ENCODE data around the gene TEAD3. TPM values are rescaled to one million over a fixed set of nuclear protein-coding genes. Genes with fewer than 3 reads are reported as not detected.

Gene TEAD3
- total RNA-seq, 6 experiments from 2014 or later = 5.2 to 8.5 (median 6.9) TPM

DNA sequence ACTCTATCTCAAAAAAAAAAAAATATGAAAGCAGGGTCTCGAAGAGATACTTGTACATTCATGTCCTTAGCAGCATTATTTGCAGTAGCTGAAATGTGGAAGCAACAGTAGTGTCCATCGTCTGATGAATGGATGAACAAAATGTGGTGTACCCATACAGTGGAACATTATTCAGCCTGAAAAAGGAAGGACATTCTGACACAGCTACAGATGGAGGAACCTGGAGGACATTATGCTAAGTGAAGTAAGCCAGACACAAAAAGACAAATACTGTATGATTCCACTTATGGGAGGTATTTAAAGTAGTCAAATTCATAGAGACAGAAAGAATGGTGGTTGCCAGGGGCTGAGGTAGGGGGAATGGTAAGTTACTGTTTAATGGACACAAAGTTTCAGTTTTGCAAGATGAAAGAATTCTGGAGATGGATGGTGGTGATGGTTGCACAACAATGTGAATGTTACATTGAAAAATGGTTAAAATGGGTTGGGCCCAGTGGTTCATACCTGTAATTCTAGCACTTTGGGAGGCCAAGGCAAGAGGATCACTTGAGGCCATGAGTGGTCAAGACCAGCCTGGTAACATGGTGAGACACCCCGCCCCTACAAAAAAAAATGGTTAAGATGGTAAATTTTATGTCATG is 27.6 kb upstream of the TEAD3 start:
- Histone ChIP-seq H3K27ac (no peak overlapping the region), H3K27me3 (no peaks in the 10 kb centered on the region), H3K4me1 (no peaks in the 10 kb centered on the region), H3K36me3 (no peaks in the 10 kb centered on the region), H3K9me3 (no peaks in the 10 kb centered on the region), H3K4me3 (no peak overlapping the region)
- no peak for ATAC-seq
- WGBS (ENCODE audit: insufficient coverage, low coverage, low lambda C conversion rate, missing lambda C conversion rate) = 67% methylated on average over 2 of the region's 3 CpGs
- intact Hi-C loops (cut with DNase I) = loop anchor here in 1 of 2 donors (5.0 kb wide), 1 partner anchor 213 kb away; the partner anchor contains the start of gene ARMC12
- no peak for TF ChIP-seq POLR2A (IDR thresholded peaks at IDR 0.05)
- no peak for DNase-seq

DNA sequence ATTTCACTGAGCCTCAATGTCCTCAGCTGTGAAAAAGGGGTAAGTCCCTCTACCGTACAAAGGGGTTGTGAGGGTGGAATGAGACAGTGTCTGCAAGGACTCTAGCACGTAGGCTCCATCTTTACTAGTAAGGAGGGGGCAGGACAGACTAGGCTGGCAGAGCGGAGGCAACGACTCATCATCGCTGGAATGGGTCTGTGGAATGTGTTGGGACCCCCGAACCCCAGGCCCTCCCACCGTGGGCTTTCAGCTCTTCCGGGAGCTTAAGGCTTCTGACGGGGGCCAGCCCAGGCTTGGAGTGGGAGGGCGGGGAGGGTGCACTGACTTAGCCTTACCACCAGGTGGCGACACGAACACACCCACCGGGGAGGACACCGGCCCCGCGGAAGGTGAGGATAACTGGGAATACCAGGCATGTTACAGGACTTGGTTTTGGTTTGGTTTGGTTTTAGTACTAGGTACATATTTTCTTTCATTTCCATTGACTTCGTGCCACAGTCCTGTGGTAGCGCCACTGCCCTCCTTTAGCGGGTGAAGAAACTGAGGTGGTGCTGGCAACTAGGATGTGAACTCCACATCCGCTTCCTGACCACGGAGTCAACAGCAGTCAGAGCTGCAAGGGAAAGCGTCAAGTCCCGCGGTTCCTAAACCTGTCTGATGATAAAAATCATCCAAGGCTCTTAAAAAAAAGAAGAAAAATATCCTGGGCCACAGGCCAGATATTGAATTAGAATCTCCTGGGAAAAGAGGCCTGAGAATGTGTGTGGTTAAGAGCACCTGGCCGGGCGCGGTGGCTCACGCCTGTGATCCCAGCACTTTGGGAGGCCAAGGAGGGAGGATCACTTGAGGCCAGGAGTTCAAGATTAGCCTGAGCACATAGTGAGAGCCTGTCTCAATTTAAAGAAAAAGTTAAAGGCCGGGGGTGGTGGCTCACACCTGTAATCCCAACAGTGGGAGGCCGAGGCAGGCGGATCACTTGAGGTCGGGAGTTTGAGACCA is 26.1 kb upstream of the TEAD3 start:
- peak overlapping the region in 1 of 3 donors; percentile 28 for H3K4me3 ChIP-seq
- intact Hi-C loops (cut with DNase I) = loop anchor here in 1 of 2 donors (5.0 kb wide), 1 partner anchor 214 kb away; the partner anchor contains the start of gene ARMC12

GRCh38 chr6:35522151-35522550 is 25.3 kb upstream of the TEAD3 start:
- H3K27me3 ChIP-seq = no peaks in the 10 kb centered on the region
- 63% methylated on average over 4 of the region's 12 CpGs for WGBS (ENCODE audit: insufficient coverage, low coverage, low lambda C conversion rate, missing lambda C conversion rate)
- intact Hi-C loops (cut with DNase I) = loop anchor here in 1 of 2 donors (5.0 kb wide), 1 partner anchor 215 kb away; the partner anchor contains the start of gene ARMC12
- H3K4me3 ChIP-seq = no peak overlapping the region
- ATAC-seq (no peak), DNase-seq (no peak)
- H3K27ac ChIP-seq = no peak overlapping the region
- H3K9me3 ChIP-seq = no peaks in the 10 kb centered on the region
- TF ChIP-seq POLR2A (IDR thresholded peaks at IDR 0.05) = no peak
- TF ChIP-seq, protein P1, sequence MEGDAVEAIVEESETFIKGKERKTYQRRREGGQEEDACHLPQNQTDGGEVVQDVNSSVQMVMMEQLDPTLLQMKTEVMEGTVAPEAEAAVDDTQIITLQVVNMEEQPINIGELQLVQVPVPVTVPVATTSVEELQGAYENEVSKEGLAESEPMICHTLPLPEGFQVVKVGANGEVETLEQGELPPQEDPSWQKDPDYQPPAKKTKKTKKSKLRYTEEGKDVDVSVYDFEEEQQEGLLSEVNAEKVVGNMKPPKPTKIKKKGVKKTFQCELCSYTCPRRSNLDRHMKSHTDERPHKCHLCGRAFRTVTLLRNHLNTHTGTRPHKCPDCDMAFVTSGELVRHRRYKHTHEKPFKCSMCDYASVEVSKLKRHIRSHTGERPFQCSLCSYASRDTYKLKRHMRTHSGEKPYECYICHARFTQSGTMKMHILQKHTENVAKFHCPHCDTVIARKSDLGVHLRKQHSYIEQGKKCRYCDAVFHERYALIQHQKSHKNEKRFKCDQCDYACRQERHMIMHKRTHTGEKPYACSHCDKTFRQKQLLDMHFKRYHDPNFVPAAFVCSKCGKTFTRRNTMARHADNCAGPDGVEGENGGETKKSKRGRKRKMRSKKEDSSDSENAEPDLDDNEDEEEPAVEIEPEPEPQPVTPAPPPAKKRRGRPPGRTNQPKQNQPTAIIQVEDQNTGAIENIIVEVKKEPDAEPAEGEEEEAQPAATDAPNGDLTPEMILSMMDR (IDR thresholded peaks at IDR 0.05) = no peak
- H3K36me3 ChIP-seq = no peaks in the 10 kb centered on the region
- H3K4me1 ChIP-seq = no peaks in the 10 kb centered on the region

More for the DNA sequence above, 26.1 kb upstream of the TEAD3 start:
- H3K36me3 ChIP-seq = no peaks in the 10 kb centered on the region
- no peaks in the 10 kb centered on the region for H3K9me3 ChIP-seq
- no peaks in the 10 kb centered on the region for H3K4me1 ChIP-seq
- TF ChIP-seq, protein P1 (IDR thresholded peaks at IDR 0.05) = peak; percentile 93 to 99 (median 98)
- no peak for TF ChIP-seq POLR2A (IDR thresholded peaks at IDR 0.05)
- WGBS (ENCODE audit: insufficient coverage, low coverage, low lambda C conversion rate, missing lambda C conversion rate) = 52% methylated on average over 13 of the region's 32 CpGs
- H3K27ac ChIP-seq = no peak overlapping the region
- H3K27me3 ChIP-seq = no peaks in the 10 kb centered on the region
- DNase-seq = peak; percentile 79 to 82 (median 81)
- peak; percentile 96 to 99 (median 98) for ATAC-seq

- no peaks in the 10 kb centered on the region for H3K27me3 ChIP-seq
- 80% methylated on average over 1 of the region's 4 CpGs for WGBS (ENCODE audit: insufficient coverage, low coverage, low lambda C conversion rate, missing lambda C conversion rate)
Observed at GRCh38 chr6:35521235-35521634, 24.4 kb upstream of the TEAD3 start.

More at GRCh38 chr6:35521235-35521634, 24.4 kb upstream of the TEAD3 start:
- intact Hi-C loops (cut with DNase I) = loop anchor here in 1 of 2 donors (5.0 kb wide), 1 partner anchor 216 kb away; the partner anchor contains the start of gene ARMC12
- H3K36me3 ChIP-seq = no peaks in the 10 kb centered on the region
- ATAC-seq (no peak), DNase-seq (no peak)
- H3K27ac ChIP-seq = no peak overlapping the region
- no peak for TF ChIP-seq POLR2A (IDR thresholded peaks at IDR 0.05)
- TF ChIP-seq, protein P1 (IDR thresholded peaks at IDR 0.05) = no peak
- H3K4me1 ChIP-seq = no peaks in the 10 kb centered on the region
- H3K9me3 ChIP-seq = no peaks in the 10 kb centered on the region
- H3K4me3 ChIP-seq = no peak overlapping the region

Measured in right lobe of liver (tissue), 6 donors.